T-helper 1 cell treated with Interleukin-12 subunit alpha and Interleukin-12 subunit beta and Interleukin-4 antibody, amounts not matched to agents 30 ng/mL and 1 ng/mL, for 36 hours (primary cell): ENCODE results near the gene MTHFR. TPM values are rescaled to one million over a fixed set of nuclear protein-coding genes. Genes with fewer than 3 reads are reported as not detected.

ENCODE experiments used
- intact Hi-C: fragments of 100-400 bp; cut with micrococcal nuclease; formaldehyde crosslinking; loops from one replicate; pipeline ENCODE4 v1.15.1; 2024
- total RNA-seq: library from RNA; stranded (reverse); gene quantifications from 2 replicates; pipeline ENCODE4 v1.2.3, GENCODE V29; 2022

MTHFR gene
- total RNA-seq: 31.6 and 34.9 TPM in 2 replicates

DNA sequence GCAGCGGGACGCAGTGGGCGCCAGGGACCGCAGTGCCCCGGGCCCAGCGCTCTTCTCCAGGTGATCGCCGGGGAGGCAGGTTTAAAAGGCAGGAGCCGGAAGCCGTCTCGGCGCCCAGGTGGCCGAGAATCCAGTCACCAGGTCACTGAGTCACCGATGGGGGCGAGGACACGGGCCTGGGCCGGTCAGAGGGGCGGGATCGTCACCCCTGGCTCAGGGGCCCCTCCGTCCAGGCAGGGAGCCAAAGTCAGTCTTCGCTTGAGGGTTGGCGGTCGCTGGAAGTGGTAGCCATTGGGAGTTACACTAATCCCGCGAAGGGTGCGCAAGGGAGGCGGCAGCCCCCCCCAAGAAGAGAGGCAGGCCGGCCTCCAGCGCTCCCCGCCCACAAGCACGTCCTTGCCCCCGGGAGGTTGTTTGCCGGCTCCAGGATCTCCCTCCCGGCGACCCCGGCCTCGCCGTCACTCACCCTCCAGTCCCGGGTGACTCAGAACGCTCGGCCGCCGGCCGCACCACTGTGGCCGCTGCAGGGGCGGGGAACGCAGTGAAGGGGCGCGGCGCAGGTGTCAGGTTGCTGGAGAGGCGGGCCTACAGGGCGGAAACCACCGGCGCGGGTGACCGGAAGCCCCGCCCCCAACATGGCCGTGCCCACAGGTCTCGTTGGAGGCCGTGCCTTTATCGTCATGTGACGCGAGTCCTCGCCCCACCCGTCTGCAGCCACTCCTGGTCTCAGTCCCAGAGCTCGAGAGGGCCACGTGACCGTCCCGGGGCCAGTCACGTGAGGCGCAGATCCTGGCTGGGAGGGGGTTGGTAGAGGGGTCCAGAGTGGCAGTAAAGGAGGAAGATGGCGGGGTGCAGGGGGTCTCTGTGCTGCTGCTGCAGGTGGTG is at the start of gene MTHFR, which contains the start of gene CLCN6:
MTHFR (minus strand) TSS at position 543 of the 885 bp plus-strand sequence. CDS start 2,848 bp downstream, outside the sequence.
CLCN6 (plus strand) TSS at position 770 of the 885 bp plus-strand sequence; CDS start at position 842, 72 bp downstream.
- intact Hi-C loops: loop anchor here (1.0 to 2.0 kb wide), 9 partner anchors 69 to 745 kb away; partner anchors contain the start of genes AGTRAP, FBXO2, FBXO44 and KIAA2013

DNA sequence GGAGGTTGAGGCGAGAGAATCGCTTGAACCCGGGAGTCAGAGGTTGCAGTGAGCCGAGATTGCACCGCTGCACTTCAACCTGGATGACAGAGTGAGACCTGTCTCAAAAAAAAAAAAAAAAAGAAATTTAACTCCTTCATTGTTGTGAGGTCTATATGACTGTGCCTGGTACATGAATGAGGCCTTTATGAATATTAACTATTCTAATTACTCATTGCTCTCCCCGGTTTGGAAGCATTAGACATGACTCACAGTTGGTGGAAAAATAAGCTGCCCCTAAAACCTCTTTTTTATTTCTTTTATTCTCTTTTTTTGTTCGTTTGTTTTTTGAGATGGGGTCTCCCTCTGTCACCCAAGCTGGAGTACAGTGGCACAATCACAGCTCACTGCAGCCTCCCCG is 49.7 kb upstream of the MTHFR start:
- intact Hi-C loops: no loop called here

DNA sequence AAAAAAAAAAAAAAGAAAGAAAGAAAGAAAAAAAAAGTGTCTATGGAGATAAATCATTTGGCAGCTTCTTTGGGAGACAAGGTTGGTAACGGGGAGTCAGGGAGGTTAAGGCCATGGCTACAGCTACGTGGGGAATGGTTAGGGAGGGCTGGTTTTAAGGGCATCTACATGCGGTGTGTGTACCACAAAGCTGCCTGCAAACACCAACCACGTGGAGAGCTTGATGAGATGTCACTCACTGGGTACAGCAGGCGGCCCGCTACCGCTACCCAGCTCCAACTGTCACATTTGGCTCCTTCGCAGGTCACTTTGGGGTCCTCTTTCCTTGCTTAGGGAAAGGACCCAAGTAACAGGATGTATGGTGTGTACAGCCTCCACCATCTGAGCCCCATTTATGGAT is 48.8 kb upstream of the MTHFR start:
- intact Hi-C loops: no loop called here

DNA sequence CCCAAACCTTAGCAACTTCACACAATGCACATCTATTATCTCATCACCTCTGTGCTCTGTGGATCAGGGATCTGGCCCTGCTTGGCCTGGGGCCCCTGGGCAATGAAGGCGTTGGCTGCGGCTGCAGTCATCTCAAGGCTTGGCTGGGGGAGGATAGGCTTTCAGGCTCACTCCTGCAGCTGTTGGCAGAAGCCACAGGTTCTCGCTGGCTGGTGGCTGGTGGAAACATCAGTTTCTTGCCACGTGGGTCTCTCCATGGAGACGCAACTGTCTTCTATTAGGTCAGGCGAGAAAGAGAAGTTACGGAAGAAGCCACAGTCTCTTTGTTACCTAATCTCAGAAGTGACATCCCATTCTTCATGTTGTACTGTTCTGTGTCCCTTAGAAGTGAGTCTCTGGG is 45.4 kb upstream of the MTHFR start:
- intact Hi-C loops: no loop called here

DNA sequence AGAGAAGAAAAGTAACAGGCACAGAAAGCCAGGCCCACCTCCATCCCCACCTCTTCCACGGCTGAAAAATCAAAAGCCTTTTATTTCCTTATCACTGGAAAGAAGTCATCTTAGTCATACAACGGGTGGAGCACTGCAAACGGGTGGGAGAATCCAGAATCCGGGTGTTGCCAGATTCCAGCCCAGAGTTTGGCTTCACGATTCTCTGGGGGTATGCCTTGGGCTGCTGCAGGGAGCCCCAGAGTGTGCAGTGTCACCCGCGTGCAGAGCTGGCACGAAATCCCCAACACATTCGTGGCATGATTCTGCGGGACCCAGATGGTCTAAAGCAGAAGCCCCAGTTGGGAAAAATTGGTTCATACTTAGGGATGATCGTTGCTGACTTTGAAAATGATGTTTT is 44.4 kb upstream of the MTHFR start:
- intact Hi-C loops: no loop called here

DNA sequence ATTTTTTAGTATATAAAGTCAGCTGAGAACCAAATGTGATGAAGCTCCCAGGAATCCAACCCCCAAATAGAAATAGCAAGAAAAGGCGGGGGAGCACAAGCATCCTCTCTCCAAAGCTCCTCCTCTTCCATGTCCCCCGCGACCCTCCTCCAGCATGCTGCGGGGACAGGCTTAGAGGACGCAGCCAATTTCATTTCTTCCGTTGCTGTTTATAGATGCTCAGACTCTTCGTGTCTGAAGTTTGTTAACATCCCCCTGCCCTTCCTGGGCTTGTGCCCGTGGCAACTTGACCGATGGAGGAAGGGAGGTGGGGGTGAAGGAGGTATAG is 42.6 kb upstream of the MTHFR start:
- intact Hi-C loops: no loop called here

DNA sequence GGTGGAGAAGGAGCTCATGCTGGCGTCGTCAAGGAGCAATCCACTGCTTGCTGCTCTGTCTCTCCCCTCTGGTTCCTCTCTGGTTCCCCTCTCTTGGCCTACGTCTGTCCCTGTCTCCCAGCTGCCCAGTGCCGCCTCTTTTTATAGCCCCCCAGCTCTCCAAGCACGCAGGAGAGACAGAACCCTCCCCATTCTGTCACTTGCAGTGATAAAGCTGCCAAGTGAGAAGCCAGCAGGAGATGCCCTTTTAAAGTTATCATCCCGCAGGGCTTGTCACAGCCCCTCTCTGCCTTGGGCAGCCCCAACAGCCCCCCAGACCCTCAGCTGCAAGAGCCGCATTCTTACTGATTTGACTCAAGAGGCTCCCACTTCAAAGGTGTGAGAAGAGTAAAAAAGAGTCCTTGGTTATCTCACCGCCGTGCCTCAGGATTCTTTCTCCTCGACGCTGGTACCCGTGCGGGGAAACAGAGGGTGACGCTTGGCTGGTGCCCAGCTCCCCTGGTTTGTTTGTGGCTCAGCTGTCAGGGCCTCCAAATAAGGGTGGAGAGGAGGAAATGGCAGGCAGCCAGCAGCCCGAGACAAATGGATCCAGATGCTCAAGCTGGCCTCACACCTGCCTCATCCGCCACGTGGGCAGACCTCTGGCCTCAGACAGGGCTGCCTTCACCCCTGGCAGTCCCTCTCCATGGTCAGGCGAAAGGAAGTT is 42.1 kb upstream of the MTHFR start, which contains the start of gene NPPA:
NPPA (minus strand) TSS at position 117 of the 706 bp plus-strand sequence; CDS start at position 18, 99 bp downstream.
- intact Hi-C loops: no loop called here

DNA sequence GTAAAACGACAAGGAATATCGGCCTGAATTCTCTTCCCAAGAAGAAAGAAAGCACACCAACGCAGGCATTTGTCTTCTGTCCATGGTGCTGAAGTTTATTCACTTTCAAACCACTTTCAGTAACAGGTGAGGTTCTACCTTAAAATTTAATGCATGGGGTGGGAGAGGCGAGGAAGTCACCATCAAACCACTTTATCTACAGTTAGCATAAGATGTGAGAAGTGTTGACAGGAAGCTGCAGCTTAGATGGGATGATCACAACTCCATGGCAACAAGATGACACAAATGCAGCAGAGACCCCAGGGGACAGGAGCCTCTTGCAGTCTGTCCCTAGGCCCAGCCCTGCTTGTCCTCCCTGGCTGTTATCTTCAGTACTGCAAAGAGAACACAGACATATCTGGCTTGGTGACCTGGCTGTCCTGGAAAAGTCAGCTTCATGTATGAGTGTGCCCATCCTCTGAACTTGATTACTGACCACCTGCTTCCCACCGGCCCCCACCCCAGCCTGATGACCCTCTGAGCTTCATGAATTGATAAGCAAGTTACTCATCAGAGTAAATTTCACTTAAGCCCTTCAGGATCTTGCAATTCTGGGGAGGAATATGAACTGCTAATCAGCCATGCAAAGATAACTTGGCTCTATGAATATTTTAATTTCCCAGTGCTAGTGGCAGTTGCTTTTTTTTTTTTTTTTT is 40.0 kb upstream of the MTHFR start:
- intact Hi-C loops: loop anchor here (1.0 kb wide), 1 partner anchor 14 kb away; no protein-coding TSS in a partner anchor

DNA sequence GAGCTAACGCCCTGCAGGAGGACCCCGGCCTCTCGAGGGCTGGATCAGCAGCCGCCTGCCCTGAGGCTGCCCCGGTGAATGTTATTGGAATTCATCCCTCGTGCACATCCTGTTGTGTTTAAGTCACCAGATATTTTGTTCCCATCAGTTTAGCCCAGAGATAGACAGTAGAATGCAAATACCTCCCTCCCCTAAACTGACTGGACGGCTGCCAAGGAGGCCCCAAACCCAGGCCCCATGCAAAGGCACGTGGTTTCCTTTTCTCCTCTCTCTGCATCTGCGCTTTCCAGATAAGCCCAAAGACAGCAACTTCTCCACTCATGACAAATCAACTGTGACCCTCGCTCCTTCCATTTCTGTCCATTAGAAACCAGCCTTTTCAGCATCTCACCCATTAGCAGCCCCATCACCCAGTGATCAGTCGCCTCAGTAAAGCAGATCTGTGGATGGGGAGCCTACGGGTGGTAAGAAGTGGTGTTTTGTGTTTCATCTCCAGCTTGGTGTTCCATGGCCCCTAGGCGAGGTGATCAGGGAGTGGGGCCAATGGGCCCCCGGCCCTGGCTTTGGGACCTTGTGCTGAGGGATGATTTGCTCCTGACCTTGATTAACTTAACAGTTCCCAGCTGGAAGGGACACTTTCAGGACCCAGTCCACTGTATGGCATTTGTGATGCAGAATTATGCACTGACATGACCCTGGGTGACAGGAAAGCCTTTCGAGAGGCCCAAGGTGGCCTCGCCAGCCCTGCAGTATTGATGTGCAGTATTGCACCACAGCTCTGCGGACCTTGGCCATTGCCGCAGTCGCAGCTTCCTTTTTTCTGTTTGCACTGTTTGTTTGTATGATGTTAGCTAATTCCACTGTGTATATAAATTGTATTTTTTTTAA is 36.6 kb upstream of the MTHFR start:
- intact Hi-C loops: no loop called here

DNA sequence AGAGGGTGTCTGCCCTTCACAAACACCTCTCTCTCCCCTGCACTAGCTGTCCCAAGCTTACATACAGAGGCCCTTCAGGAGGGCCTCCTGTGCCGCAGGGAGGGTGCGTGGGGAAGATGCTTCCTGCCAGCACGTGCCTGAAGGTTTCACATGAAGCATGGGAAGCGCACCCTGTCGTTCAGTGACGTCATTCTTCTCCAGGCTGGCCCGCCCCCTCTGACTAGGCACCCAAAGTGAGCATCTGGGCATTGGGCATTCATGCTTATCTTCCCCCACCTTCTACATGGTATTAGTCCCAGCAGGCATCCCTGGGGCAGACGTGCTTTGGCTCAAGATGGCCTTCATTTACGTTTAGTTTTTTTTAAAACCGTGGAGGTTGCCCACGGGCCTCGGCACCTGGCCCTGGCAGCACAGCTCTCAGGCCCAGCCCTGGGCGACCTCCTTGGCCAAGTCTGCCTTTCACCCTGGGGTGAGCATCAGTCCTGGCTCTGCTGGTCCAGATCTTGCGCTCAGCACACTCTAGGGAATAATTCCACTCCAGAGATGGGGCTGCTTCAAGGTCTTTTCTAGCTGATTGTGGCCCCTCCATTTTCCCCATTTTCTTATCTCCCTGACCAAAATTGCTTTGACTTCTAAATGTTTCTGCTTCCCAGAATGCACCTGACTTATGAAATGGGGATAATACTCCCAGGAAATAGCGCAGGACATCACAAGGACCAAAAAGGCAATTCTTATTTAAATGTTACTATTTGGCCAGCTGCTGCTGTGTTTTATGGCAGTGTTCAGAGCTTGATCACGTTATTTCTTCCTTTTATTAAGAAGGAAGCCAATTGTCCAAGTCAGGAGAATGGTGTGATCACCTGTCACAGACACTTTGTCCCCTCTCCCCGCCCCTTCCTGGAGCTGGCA is 35.7 kb upstream of the MTHFR start:
- intact Hi-C loops: no loop called here

DNA sequence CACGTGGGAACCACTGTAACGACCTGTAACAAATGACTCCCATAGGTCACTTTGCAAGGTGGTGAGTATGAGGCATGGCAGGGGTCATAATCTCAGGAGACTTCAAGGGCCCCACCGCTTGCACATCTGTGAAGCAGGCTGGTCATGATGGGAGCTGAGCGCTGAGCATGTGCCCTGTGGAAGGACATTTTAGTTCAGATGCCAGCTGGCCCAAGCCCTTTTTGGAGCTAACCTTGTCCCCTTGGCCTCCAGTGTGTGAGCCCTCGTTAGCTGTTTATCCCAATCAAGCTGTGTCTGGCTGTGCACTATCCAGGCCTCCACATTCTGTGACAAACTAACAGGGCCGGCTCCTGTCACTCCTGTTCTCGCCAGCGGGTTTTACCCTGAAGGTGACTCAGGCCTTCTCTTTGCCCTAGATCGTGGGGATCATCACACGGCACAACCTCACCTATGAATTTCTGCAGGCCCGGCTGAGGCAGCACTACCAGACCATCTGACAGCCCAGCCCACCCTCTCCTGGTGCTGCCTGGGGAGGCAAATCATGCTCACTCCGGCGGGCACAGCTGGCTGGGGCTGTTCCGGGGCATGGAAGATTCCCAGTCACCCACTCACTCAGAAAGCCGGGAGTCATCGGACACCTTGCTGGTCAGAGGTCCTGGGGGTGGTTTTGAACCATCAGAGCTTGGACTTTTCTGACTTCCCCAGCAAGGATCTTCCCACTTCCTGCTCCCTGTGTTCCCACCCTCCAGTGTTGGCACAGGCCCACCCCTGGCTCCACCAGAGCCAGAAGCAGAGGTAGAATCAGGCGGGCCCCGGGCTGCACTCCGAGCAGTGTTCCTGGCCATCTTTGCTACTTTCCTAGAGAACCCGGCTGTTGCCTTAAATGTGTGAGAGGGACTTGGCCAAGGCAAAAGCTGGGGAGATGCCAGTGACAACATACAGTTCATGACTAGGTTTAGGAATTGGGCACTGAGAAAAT is 34.3 kb upstream of the MTHFR start:
- intact Hi-C loops: loop anchor here (5.0 kb wide), 1 partner anchor 437 kb away; no protein-coding TSS in a partner anchor

DNA sequence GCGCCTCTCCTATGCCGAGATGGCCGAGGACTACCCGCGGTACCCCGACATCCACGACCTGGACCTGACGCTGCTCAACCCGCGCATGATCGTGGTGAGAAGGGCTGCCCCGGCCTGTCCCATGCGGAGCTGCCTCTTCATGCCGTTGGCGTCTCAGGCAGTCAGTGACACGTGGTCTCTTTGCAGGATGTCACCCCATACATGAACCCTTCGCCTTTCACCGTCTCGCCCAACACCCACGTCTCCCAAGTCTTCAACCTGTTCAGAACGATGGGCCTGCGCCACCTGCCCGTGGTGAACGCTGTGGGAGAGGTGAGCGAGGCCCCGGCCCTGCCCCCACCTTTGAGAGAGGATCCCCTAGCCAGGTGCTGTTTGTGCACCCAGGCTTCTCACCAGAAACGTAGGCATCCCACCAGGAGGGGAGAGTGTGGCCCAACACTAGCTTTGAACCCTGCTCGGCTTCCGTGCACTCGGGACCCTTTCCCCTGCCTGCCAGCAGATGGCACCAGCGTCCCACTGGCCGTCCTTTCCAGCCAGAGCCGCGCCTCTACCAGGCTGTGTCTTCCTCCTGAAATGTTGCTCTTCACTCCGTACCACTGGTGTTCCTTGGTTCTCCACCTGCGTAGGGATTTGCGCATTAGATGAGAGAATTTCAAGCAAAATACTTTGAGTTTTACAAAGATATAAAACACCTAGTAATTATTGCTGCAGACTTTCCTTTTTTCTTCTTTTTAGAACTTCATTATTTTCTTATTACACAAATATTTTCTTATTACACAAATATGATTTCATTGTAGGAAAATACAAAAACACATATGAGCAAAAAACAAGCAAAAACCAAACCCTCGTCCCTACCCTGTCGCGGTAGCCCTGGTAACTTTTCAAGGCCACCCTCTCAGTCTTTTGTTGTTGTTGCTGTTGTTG is 32.8 kb upstream of the MTHFR start:
- intact Hi-C loops: loop anchor here (1.0 to 5.0 kb wide), 4 partner anchors 56 to 439 kb away; no protein-coding TSS in a partner anchor

DNA sequence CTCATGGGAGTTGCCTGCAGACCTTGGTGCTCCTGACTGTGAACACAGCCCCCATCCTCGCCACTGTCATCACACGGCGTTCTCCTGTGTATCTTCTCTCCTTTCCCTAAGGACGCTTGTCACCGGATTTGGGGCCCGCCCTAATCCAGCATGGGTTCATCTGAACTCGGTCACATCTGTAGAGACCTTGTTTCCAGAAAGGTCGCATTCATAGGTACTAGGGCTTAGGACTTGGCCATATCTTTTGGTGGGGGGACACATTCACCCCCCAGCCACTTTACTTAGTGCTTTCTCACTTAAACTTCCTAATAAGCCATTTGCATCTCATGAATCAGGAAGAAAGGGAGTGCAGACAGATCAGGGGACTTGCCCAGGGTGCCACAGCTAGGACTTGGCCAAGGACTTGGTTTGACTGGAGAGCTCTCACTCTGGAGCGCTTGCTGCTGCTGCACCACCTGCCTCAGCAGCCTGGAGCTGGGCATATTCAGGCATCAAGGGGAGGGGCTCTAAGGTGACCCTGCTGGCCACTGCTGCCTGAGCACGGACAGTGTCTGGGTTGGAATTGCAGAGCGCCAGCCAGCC is 32.1 kb upstream of the MTHFR start:
- intact Hi-C loops: loop anchor here (1.0 to 5.0 kb wide), 4 partner anchors 56 to 439 kb away; no protein-coding TSS in a partner anchor

DNA sequence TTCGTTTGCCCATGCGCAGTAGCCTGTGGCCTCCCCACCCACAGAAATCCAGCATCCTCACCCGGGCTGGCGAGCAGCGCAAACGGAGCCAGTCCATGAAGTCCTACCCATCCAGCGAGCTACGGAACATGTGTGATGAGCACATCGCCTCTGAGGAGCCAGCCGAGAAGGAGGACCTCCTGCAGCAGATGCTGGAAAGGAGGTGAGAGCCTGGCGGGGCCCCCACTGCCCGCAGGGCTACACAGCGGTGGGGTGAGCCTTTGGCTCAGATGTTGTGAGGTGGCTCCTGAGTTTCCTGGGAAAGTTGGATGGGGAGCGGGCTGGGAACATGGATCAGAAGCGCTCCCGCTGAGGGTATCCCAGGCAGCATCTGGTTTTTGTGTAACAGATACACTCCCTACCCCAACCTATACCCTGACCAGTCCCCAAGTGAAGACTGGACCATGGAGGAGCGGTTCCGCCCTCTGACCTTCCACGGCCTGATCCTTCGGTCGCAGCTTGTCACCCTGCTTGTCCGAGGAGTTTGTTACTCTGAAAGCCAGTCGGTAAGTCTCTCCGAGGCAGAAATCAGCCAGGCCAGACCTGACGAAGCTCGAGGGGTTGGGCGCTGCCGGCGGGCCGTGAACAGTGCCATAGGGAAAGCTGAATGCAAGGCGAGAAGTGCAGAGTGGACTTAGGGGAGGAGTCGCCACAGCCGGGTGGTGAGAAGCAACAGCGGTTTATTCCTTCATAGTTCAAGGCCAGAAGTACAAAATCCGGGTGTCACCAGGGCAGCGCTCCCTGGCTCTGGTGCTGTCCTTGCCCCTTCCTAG is 31.4 kb upstream of the MTHFR start:
- intact Hi-C loops: loop anchor here (5.0 kb wide), 1 partner anchor 440 kb away; no protein-coding TSS in a partner anchor

DNA sequence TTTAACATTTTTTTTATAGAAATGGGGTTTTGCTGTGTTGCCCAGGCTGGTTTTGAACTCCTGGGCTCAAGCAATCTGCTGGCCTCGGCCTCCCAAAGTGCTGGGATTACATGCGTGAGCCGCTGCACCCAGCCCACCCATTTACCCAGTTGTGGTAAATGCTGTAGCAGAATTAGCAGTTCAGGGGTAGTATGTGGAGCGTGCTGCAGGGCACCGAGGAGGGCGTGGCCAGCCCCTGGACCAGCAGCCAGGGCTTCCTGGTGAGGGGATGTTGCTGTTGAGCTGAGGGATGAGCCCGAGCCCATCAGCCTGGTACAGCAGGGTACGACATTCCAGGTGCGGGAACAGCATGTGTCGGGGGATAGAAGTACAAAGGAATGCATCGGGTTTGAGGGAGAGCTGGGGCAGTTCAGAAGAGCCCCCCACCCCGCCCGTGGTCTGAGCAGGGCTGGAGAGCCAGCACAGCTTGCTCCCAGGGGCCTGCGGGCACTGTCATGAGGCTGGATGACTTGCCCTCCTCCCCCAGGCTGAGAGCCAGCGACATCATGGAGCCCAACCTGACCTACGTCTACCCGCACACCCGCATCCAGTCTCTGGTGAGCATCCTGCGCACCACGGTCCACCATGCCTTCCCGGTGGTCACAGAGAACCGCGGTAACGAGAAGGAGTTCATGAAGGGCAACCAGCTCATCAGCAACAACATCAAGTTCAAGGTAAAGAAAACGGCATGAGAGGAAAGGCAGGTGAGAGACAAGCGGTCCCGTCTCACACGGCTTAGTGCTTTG is 29.9 kb upstream of the MTHFR start:
- intact Hi-C loops: loop anchor here (5.0 kb wide), 1 partner anchor 442 kb away; no protein-coding TSS in a partner anchor
